Right atrium auricular region (tissue), 2 donors: ENCODE measurements around the gene PAX3. TPM values are rescaled to one million over a fixed set of nuclear protein-coding genes. Genes with fewer than 3 reads are reported as not detected.
A peak's percentile ranks its signal among the peaks of the same experiment; 100 is the strongest.

Source experiments
- DNase-seq: peaks from one replicate; pipeline ENCODE4 v3.0.0-alpha.2; 2019; ENCODE audit warnings: low spot score
- H3K27ac ChIP-seq, 2 donors: fragments of 200-600 bp; sonication (generic); 1 replicate in 1 of 2; 2 replicates in 1 of 2; pipeline ENCODE4 v1.5.1; 2016 to 2019
- H3K27me3 ChIP-seq, 2 donors: fragments of 200-600 bp; sonication (generic); one replicate each; pipeline versions ENCODE4 v1.5.1 to v1.6.0; 2017 to 2019
- H3K36me3 ChIP-seq: fragments of 200-600 bp; sonication (generic); one replicate; pipeline ENCODE4 v1.5.1; 2016
- H3K4me1 ChIP-seq, 2 donors: fragments of 200-600 bp; sonication (generic); one replicate each; pipeline versions ENCODE4 v1.5.1 to v1.6.0; 2017 to 2019
- H3K4me3 ChIP-seq, 2 donors: fragments of 200-600 bp; sonication (generic); 1 replicate in 1 of 2; 2 replicates in 1 of 2; pipeline ENCODE4 v1.5.1; 2017 to 2019; ENCODE audit warnings: mild to moderate bottlenecking in 1 of 2, moderate library complexity in 1 of 2
- H3K9me3 ChIP-seq, 2 donors: fragments of 200-600 bp; sonication (generic); one replicate each; pipeline ENCODE4 v1.5.1; 2019
- CTCF ChIP-seq, 2 donors: fragments of 200-600 bp; sonication (generic); IDR thresholded peaks; one replicate each; pipeline ENCODE4 v1.5.1; 2019; ENCODE audit warnings: antibody characterized with exemption in 2 of 2
- total RNA-seq, 2 donors: library from RNA; depleted of rRNA; stranded (reverse); fragments of >200 nt; gene quantifications; one replicate each; pipeline ENCODE4 v1.1.0, GENCODE V29; 2016

The PAX3 gene
- total RNA-seq, 2 donors from 2014 or later, result 0.24 to 1.7 TPM

GRCh38 chr2:222309766-222310165 is 11.0 kb upstream of the PAX3 start:
- no peak for TF ChIP-seq CTCF (IDR thresholded peaks at IDR 0.05)
- DNase-seq, result no peak
- H3K27me3 ChIP-seq, result peaks cover 60 to 64% of the 10 kb centered on the region in 2 donors
- no peak overlapping the region for H3K4me3 ChIP-seq
- H3K9me3 ChIP-seq, result no peaks in the 10 kb centered on the region
- no peaks in the 10 kb centered on the region for H3K36me3 ChIP-seq
- peaks cover 0 to 38% of the 10 kb centered on the region in 2 donors for H3K4me1 ChIP-seq
- no peak overlapping the region for H3K27ac ChIP-seq

DNA sequence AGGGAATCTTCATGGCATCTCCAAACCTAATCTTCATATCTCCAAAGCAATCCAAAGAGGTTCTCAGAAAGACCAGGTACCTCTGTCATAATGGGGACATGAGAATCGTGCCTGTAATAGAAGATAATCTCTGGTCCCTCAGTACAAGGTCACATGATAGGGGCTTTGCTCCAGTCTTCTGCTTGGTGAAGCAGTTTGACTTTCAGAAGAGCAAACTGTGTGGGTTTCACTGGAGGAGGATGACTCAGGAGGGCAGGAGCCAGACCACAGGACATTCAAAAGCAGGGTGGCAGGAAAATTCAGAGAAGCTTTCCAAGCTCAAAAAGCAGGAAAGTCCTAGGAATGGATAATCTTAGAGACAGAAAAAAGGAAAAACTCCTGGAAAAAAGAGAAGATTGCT is 10.6 kb upstream of the PAX3 start:
- peaks cover 64% of the 10 kb centered on the region in 2 donors for H3K27me3 ChIP-seq
- DNase-seq, result no peak
- no peak overlapping the region for H3K4me3 ChIP-seq
- no peak overlapping the region for H3K27ac ChIP-seq
- TF ChIP-seq CTCF (IDR thresholded peaks at IDR 0.05), result no peak
- no peaks in the 10 kb centered on the region for H3K36me3 ChIP-seq
- no peaks in the 10 kb centered on the region for H3K9me3 ChIP-seq
- H3K4me1 ChIP-seq, result peaks cover 0 to 41% of the 10 kb centered on the region in 2 donors

DNA sequence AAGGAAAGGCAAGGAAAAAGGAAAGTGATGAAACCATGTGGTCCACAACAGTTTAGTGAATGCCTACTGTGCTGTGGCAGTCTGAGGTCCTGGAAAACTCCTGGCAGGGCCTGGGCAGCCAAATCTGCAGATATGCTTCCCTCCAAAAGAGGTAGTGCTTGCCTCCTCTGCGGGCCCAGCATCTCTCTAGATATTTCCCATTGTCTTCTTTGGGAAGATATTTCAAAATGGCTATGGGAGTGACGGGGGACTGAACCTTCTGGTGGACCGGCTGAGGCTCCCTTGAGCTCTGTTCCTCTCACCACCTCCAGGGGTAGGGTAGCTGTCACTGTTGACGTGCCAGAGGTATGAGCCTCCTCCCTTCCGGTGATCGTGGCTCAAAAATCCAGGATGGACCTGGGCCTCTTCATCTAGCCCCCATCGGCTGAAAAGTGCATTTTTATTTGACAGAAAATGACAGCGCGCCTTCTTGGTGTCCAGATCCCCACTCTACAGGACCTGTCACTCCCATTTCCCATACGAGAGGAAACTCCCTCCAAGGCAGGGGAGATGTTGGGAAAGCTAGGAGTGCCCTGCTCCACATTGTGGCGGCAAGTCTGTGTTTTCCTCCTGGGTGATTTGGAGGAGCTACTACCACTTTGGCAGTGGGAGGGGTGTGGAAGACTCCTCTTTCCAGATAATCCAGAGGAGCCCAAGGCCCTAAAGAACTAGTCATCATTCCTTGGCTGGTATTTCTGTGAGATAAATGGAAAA is 9.4 kb upstream of the PAX3 start:
- peaks cover 62 to 75% of the 10 kb centered on the region in 2 donors for H3K27me3 ChIP-seq
- DNase-seq, result no peak

DNA sequence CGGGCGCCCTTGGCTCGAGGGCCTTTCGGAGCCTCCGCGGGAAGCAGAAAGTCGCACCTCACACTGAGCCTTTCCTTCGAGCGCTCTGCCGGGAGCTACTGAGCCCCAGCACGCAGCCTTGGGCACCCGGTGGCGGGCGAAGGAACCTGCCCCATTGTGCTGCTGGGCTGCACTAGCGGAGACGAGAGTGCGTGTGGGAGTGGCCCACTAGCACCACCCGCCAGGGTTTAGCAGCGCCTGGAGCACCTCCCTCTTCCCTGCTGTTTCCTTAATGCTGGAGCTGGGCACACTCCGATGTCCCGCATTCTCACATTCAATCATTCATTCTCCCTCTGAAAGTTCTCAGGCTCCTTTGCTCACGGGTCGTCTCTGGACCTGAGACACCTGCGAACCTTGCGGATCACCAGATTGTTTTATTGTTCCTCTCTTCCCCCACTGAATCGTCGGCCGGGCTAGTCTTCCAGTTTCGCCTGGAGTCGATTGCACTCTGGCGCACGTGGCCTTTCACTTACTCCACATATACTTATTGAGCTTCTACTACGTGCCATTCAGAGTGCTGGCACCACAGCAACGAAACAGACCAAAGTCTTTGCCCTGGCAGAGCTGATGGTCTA is 8.5 kb upstream of the PAX3 start:
- no peak overlapping the region for H3K4me3 ChIP-seq
- TF ChIP-seq CTCF (IDR thresholded peaks at IDR 0.05), result no peak
- no peak overlapping the region for H3K27ac ChIP-seq
- no peaks in the 10 kb centered on the region for H3K36me3 ChIP-seq
- H3K27me3 ChIP-seq, result peaks cover 61 to 74% of the 10 kb centered on the region in 2 donors
- H3K4me1 ChIP-seq, result peaks cover 0 to 41% of the 10 kb centered on the region in 2 donors
- no peak for DNase-seq
- H3K9me3 ChIP-seq, result no peaks in the 10 kb centered on the region

More for the DNA sequence above, 9.4 kb upstream of the PAX3 start:
- H3K9me3 ChIP-seq, result no peaks in the 10 kb centered on the region
- no peak overlapping the region for H3K27ac ChIP-seq
- peaks cover 0 to 45% of the 10 kb centered on the region in 2 donors for H3K4me1 ChIP-seq
- TF ChIP-seq CTCF (IDR thresholded peaks at IDR 0.05), result no peak
- no peak overlapping the region for H3K4me3 ChIP-seq
- no peaks in the 10 kb centered on the region for H3K36me3 ChIP-seq

DNA sequence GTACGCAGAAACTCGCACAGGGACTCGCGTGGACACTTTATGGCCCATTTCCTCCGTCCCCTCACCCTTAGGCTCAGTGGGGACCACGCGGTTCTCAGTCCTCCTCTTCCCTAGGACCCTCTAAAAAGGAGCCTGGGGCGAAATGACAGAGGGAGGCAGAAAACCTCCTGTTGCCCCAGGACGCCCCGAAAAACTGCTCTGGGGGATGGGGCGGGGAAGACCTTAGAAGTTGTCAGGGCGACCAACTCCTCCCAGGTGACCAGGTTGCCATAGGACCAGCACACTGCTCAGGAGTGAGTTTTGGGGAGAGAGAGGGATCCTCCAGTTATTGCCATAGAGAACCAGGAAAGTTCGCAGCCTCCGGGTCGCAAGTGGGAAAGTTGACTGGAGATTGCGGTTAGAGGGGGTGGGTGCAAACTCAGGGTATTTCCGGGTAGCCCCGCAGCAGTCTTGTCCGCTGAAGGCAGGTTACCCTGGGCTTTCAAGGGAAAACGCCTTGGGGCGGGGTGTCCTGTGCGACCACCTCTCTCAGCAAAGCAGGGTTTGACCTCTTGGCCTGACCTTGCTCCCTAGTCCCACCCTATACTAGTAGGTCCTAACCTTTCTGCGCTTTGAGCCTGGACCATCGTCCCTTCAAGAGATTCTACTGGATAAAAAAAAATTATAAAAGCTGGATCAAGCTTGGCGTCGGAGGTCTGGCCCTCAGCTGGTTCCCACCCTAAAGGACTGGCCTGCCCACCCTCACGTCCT is 7.8 kb upstream of the PAX3 start:
- no peaks in the 10 kb centered on the region for H3K36me3 ChIP-seq
- no peak for TF ChIP-seq CTCF (IDR thresholded peaks at IDR 0.05)
- peaks cover 61 to 74% of the 10 kb centered on the region in 2 donors for H3K27me3 ChIP-seq
- H3K27ac ChIP-seq, result no peak overlapping the region
- H3K4me1 ChIP-seq, result peaks cover 0 to 37% of the 10 kb centered on the region in 2 donors
- H3K4me3 ChIP-seq, result peak overlapping the region; percentile 31 to 51
- no peak for DNase-seq
- no peaks in the 10 kb centered on the region for H3K9me3 ChIP-seq
